Measurements from ENCODE around the gene ELMOD1.

Gene ELMOD1

DNA sequence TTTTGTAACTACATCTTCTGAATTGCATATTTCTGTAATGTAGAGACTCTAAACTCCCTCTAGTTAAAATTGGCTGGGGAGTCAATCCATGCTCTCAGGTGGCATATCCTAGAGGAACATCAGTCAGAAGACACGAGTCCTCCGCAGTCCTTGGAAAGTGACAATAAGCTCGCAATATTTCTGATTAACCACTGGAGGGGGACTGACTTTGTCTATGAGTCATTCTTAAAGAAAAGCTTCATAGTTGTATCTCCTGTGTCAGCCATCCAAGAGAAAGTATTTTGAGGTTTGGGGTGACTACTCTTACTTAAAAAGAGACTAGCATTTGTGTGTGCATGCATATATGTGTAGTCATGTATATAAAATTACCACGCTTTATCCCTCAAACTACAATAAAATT is 60.7 kb downstream of the ELMOD1 start:
- DNase-seq, result no peak

DNA sequence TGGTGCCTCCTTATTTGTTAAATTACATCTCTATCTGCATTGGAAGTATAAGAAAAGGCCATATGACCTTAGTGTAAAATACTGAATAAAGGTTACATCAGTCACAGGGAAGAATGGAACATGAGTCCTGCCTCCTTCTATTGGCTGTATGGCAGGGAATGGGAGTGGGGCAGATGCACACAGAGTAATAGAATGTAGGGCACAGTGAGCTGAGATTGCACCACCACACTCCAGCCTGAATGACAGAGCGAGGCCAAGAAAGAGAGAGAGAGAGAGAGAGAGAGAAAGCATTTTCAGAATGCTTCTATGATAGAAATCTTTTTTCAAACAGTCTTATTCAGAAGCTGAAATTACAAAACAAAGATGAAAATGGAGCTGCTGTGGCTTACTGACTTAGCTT is 62.1 kb downstream of the ELMOD1 start:
- DNase-seq, result no peak

DNA sequence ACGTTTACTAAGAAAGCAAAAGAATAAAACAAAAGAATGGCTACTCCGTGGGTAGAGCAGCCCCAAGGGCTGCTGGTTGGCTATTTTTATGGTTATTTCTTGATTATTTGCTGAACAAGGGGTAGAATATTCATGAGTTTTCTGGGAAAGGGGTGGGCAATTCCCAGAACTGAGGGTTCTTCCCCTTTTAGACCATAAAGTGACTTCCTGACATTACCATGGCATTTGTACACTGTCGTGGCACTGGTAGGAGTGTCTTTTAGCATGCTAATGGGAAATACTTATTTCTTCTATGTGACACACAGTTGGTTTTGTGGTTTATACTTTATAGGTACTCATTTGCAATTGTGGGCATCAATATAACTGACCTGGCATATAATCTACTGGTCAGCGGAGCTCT is 64.7 kb downstream of the ELMOD1 start:
- DNase-seq, result no peak

DNA sequence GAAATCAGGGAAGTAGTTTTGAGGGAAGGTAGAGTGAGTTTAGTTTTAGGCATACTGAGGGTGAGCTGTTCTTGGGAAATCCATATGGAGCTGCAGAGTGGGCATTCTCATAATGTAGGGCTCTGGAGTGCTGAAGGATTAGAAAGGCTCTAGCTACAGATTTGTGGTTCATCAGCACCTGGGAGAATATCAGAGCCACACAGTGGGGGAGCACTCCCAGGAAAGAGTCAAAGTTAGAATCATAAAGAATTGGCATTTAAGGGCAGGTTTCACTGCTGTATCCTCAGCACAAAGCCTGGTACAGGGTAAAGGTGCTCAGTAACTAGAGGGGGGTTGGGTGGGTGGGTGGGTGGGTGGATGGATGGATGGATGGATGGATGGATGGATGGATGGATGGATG is 68.4 kb downstream of the ELMOD1 start:
- DNase-seq, result no peak

DNA sequence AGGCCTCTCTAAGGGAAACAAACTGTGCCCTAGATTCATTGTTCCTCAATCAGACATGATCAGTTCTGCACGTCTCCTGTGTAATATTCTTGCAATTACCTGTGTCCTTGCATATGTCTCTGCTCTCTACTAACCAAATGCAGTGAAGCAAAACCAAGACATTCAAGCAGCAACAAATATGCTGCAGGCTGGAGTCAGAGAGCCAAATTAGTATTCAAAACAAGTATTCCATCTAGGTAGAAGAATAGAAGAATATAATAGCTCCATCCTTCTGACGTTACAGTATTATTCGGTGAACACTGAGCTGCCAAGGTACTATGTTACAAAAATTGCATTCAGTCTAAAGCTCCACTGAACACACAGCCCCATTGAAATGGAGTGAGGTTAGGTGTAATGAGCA is 69.1 kb downstream of the ELMOD1 start:
- DNase-seq, result no peak

DNA sequence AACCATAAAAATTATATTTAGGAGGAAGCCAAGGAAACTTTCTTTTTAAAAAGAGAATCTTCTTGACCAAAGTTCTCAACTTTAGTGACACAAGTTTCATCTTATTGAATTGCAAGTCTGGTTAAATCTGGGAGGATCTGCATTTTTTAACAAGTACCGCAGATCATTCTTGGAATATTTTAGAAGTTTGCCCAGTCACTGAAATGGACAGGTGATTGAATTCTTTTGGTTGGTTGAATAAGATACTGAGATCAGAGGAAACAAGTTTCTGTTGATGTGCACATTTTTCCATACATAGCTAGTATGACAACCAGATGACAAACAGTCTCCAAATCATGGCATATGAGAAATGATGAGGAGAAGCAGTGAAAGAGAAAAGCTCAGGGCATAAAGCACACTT is 70.7 kb downstream of the ELMOD1 start:
- DNase-seq, result no peak

DNA sequence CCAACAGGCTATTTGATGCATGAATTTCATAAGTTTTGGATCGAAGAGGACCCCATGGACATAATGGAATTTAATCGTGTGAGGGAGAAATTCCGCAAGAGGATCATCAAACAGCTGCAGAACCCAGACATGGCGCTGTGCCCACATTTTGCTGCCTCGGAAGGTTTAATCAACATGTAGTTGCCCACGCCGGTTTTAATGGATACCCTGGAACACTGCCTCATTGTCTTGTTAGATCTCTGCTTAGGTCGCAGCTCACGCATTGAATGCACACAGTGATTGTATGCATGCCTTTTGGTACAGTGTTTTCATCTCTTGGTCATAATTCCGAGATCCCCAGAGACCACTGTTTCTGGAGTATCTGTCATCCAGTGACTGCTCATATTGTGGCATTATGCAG is 74.1 kb downstream of the ELMOD1 start:
- DNase-seq, result no peak

DNA sequence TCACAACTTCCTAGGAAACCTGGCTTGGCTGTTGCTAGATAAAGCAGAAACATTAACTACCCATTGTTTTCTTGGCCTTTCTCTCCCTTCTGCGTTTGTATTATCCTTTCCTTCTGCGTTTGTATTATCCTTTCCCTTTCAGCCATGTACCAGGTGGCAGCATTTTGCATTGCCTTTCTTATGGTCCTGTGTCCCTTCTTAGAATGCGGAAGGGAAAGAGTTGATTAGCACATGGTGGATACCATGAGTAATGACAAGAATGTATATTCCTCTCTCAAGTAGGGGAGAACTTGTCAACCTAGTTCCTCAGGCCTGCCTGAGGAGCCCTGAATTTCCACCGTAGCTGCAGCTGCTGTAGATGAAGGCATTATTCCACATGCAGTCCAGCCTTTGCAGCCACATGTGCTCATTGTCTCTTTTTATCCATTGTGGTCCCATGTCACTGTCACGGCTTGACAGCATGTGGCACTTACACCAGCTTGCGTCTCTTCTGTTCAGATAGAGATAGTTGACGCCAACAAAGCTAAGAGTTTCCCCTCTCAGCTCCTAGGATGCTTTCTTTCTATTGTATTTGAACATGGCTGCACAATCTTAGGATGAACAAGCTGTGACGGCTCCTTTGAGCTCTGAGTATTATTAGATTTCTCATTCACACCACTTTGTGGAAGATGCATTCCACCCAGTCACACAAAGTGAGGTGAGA is 76.1 kb downstream of the ELMOD1 start:
- DNase-seq, result no peak

DNA sequence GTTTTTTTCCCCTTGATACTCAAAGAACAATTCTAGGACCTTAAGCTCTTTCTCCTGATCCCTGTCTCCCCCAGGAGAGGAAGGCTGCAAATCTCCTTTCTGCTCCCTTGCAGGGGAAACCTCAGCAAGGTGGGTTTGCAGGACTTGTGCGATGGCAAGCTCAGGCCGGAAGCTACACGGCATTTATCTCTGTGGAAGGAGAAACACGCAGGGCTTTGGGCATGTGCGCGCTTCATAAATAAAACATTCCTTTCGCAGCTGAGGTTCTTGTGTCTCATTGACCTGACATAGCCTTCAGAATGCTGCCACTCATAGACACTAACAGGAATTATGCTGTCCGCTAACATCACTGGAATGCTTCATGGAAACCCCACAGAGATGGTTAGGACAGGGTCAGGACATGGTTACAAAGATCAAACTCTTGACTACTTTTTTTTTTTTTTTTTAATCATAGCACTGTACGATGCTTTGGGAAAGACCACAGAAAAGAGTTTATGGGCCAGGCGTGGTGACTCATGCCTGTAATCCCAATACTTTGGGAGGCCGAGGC is 78.3 kb downstream of the ELMOD1 start:
- DNase-seq, result no peak

DNA sequence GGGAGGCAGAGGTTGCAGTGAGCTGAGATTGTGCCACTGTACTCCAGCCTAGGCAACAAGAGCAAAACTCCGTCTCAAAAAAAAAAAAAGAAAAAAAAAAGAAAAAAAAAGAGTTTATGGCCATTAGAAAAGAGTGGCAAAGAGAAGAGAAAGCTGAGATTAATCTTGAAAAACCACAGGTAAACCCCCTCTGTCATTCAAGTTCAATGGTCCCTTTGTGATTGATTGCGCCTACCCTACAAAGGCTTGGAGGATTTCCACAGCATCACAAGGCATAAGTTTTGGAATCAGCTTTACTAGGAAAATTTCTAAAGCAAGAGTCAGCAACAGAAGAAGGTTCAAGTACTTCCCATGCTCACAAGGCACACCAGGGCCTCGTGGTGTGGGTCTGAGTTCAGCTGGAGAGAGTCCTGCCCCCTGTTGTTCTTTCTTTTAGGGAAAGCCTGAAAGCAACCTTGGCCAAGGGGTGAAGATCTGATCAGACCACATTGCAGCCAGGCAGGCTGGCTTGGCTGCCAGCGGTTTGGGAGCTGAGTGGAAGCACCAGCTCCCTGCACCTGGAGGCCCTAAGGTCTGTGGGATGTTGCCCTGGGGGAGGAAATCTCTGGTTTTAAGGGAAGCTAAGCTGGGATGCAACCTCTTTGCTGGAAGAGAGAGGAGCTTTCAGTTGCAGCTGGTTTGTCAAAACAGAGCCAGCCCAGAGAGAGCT is 79.1 kb downstream of the ELMOD1 start:
- no peak for DNase-seq

DNA sequence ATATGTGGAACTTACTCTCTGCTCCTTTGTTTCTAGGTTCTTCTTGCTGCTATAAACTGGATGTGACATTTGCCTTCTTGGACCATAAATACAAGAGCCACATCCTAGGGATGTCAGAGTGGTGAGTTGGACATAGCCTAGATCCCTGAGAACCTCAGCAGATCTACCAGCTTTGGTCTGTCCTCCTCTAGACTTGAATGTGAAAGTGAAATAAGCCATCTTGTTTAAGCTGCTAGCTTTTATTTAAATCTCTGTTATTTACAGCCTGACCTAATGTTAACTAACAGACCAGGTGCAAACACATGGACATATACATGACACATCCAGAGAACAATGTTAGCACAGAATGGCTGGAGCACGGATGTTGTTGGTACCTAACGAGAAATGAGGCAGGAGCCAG is 85.0 kb downstream of the ELMOD1 start:
- DNase-seq, result no peak

DNA sequence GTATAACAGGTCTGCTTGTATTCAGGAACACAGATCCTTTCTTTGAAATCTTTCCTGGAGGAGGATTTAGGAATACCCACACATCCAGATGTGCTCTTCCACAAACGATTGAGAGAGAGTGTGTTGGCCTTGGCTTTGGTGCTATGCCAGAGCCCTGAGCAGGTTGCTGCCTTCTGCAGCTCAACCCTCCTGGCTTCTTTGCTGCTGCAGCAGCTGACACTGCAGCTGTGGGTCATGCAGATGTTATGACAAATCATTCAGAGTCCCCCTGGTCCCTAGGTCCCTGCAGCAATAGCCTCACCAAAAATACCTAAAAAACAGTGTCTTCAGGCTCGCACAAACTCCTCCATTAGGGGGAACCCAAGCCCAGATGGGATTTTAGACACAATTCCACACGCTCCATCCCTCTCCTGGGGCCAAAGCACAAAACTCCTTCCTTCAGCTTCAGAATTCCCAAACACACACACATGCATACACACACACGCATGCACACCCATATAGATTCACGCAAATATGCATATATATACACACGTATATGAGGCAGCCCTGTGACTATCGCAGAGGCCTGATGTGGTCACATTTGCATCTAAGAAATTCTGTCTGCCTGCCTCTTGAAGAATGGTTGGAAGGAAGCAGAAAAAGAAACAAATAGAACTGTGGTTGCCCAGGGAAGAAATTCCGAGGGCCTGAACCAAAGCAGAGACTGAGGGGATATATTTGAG is 85.5 kb downstream of the ELMOD1 start:
- no peak for DNase-seq

DNA sequence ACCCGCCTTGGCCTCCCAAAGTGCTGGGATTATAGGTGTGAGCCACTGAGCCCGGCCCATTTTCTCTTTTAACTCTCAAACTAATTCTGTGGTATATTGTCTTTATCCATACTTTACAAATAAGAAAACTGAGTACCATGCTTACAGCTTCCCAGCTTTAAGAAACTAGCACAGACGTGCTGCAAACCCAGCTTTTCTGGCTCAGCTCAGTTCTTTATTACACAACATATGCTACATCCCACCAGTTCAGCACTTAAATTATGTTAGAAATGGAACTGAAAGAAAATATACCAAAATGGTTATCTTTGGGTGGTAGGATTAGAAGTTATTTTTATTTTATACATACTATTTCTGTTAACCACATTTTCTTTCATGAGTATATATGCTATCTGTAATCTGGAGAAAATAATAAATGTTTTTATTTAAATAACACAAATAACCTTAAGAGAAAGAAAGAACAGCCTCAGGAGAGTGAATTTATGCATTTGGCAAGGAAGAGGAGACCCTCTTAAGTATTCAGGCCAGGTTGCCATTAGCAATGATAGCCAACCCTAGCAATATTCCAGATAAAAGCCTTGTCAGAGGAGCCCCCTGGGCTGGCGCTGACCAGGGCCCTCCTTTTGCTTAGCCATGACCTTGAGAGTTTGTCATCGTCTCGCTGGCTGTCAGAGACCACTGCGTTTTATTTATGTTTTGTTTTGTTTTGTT is 87.1 kb downstream of the ELMOD1 start:
- no peak for DNase-seq

DNA sequence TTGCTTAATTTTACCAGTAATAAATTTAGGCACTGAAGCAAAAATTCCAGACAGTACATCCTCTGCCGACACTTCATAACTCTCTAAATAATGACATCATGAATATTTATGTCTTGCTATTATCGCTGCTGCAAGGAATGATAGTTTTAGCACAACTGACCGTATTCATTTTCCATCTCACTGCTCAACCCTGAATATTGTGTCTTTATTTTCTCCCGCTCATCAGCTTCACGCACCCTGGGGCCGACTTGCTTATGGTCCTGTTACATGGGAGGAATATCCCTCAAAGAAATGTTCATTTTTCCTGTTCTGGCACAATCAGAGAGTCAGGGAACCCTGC is 87.7 kb downstream of the ELMOD1 start:
- DNase-seq, result no peak

DNA sequence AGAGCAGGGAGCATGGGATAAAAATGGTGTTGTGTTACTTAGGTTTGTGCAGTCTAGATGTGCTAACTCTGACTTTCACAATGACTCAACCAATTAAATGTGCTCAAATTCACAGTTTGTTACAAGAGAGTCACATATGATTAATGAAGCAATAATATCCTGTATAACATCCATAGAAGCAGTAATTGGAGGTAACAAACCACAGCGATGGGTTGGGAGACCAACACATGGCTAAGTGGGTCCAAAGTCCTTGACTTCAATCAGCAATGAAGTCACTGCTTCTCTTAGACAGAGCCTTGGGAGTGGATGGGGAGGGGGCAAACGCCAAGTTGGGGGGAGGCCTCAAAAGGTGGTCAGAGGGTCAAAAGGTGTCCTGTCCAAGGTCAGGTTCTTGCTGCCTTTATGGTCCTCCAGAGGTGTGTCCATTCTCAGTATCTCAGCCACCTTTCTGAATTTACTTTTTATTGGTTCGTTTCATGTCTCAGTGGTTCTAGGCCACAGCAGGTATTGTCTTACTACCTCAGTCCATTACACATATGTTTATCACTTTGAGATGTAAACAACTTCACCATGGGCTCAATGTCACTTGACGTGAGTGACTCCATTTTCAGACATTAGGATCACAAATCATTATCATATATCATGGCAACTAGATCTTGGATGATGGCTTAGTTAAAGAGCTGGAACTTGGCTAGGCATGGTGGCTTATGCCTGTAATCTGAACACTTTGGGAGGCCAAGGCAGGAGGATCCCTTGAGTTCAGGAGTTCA is 88.5 kb downstream of the ELMOD1 start:
- no peak for DNase-seq

DNA sequence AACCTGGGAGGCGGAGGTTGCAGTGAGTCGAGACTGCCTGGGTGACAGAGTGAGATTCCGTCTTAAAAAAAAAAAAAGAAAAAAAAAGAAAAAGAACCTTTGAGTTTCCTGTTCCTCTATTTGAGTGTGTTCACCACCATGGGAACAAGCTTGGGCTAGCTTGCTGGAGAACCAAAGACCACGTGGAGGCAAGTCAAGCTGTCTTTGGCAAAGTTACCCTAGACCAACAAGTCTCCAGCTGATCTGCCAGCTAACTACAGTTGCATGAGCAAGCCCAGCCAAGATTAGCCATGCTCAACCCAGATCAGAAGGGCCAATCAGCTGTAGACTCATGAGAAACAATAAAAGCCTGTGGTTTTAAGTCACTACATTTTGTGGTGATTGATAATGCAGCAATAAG is 91.2 kb downstream of the ELMOD1 start:
- DNase-seq, result no peak

DNA sequence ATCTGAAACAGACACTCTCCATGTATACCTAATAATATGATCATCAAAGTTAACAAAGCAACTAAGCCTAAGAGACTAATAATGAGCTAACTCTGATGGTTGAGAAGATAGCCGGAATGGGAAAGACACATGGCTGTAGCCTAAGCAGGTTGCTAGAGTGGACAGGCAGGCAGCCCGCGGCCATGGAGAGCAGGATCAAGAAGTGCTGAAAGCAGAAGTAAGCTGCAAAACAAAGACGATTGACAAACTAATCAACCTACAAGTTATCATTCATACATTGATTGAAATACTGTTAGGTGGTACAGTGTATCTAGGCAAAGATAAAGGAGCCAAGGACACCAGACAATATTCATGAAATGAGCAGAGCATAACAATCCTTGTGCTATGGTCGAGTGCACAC is 91.6 kb downstream of the ELMOD1 start:
- DNase-seq, result no peak

DNA sequence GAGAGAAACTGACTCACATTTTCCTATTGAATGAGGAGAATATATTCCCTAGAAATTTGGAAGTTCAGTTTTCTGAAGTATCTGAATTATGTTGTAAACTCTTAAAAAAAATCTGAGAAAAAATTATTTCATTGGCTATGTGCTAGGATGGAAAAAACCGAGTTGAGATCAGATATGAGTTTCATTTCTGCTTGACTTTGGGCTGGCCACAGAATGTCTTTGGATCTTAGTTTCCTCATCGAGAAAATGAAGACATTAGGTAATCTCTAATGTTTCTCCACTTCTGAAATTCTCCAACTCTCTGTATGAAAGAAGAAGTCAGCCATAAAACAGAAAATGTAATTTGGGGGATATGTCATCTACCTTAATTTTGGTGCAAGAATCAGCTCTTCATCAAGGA is 92.1 kb downstream of the ELMOD1 start:
- no peak for DNase-seq

DNA sequence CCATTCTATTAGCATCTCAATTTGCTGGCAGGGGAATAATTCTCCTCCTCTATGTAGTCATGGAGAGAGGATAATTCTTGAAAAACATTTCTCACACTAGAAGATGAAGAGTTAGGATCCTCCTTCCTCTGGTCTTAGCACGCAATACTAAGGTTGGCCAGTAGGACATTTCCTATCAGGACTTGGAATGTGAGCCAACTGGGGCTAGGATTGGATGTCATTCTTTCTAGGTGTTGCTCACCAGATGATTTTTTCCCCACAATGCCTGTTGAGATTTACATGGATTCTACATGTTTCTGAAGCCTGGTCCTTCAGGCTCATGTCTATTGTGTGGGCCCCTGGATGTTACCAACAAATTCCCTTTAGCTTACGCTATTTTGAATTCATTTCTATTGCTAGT is 92.9 kb downstream of the ELMOD1 start:
- no peak for DNase-seq

DNA sequence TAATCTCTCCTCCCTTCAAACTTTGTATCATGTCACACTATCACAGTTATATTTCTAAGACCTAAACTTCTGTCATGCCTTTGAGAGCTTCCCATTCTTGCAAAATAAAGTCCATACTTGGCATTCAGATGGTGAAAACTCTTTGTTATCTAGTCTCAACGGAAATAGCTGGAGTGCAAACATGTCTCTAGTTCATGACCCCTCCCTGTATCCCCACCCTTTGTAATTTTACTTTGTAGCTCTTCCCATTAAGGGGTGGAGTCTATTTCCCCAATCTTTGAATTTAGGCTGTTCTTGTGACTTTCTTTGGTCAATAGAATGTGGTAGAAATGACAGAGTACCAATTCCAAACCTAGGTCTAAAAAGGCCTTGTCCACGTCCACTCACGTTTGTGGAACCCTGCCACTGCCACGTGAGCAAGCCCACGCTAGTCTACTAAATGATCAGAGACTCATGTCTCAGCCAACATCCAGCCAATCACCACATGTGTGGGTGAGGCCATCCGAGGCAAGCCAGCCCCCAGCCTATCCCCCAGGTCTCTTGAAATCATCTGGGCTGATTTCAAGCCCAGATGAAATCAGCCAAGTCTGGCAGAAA is 97.5 kb downstream of the ELMOD1 start:
- no peak for DNase-seq

DNA sequence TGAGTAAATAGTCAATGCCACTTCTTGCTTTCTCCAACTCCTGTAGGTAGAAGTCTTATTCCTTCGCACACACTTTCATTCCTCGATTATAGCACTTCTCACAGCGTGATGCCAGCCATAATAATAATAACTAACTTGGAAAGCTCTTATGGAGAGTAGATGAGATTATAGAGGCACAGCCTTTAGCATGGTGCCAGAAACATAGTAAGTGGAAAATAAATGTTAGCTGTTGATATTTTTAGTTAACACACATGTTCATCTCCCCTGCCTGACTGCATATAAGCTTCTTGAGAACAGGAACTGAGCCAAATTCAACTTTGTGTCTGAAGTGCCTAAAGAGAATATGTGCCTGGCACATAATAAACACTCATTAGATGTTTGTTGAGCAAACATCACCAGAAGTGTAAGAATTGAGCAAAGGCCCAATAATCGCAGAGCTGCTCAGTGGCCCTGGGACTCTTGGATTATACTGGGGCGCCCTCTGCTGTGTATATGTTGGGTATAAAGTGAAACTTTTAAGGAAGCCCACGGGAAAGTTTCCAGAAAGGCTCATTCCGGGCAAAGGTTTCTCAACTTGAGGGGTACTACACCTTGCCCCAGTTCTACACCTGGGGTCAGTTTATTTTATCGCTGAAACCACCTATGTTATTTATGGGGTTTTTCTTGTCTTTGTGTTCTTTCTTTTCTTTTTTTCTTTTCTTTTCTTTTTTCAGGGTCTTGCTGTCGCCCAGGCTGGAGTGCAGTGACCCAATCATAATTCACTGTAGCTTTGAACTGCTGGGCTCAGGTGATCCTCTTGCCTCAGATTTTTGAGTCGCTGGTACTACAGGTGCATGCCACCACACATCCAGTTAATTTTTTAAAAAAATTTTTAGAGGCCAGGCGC is 98.6 kb downstream of the ELMOD1 start:
- DNase-seq, result peak; percentile 68
